ENCODE measurements around the gene TMCO4.

DNA sequence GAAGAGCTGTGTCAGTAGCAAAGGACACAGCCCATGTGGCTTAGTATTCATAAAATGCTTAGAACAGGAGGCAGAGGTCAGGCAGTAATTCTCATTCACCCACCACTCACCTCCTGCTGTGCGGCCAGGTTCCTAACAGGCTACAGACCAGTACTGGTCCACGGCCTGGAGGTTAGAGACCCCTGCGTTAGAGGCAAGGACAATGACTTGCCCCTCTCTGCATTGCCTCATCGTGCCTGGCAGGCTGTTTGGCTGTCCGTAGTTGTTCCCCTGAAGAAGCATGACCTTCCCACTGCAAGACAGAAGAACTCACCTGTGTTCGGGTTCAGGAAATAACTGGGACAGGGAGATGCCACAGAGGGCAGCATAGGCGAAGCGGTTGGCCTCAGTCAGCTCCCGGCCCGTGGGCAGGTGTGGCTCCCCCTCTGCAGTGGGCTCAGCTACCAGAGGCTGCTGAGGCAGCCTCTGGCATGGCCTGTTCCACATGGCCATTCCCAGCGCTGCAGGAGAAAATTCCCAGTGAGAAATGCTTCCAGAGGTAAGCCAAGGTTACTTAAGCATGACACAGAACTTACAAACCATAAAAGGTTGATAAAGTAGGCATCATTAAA is 19.3 kb downstream of the TMCO4 start:
- TF ChIP-seq, protein P1, sequence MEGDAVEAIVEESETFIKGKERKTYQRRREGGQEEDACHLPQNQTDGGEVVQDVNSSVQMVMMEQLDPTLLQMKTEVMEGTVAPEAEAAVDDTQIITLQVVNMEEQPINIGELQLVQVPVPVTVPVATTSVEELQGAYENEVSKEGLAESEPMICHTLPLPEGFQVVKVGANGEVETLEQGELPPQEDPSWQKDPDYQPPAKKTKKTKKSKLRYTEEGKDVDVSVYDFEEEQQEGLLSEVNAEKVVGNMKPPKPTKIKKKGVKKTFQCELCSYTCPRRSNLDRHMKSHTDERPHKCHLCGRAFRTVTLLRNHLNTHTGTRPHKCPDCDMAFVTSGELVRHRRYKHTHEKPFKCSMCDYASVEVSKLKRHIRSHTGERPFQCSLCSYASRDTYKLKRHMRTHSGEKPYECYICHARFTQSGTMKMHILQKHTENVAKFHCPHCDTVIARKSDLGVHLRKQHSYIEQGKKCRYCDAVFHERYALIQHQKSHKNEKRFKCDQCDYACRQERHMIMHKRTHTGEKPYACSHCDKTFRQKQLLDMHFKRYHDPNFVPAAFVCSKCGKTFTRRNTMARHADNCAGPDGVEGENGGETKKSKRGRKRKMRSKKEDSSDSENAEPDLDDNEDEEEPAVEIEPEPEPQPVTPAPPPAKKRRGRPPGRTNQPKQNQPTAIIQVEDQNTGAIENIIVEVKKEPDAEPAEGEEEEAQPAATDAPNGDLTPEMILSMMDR (conservative IDR thresholded peaks at IDR 0.05 in 1 of 2, IDR thresholded peaks at IDR 0.05 in 1 of 2; ENCODE audit: low read depth in 1 of 2, low read length in 2 of 2) = no peak
- TF ChIP-seq EZH2 (IDR thresholded peaks at IDR 0.05; ENCODE audit: low read length, missing control alignments) = no peak

All from fibroblast of lung (primary cell).